Activated naive CD8-positive, alpha-beta T cell treated with anti-CD3 and anti-CD28 coated beads, Interleukin-2, amount 50 U/mL, for 16 hours (primary cell): ENCODE measurements around the gene LTA4H.
A peak's percentile ranks its signal among the peaks of the same experiment; 100 is the strongest.
"Not testable (repeated sequence)": the region's sequence is repeated elsewhere in the genome, so short reads cannot be mapped to it uniquely, and the experiment has no call there.

ENCODE experiments used
- DNase-seq: peaks from one replicate; pipeline ENCODE4 v3.0.0-alpha.2; 2020; ENCODE audit warnings: low read depth, low spot score

LTA4H gene

GRCh38 chr12:96035283-96036236 is at the start of gene LTA4H:
Gene LTA4H, minus strand, starts transcription at chr12:96035587. Its CDS starts 68 bp downstream, at chr12:96035519.
- peak; percentile 94 for DNase-seq

- no peak for DNase-seq
Observed at GRCh38 chr12:96084624-96085023, 49.2 kb upstream of the LTA4H start.

- no peak for DNase-seq
Observed at GRCh38 chr12:96083020-96083719, 47.8 kb upstream of the LTA4H start.

GRCh38 chr12:96081596-96081995 is 46.2 kb upstream of the LTA4H start:
- no peak for DNase-seq

GRCh38 chr12:96078231-96079135 is 43.1 kb upstream of the LTA4H start:
- DNase-seq: no peak

- DNase-seq: no peak
Observed at GRCh38 chr12:96077081-96077480, 41.7 kb upstream of the LTA4H start.

GRCh38 chr12:96075560-96075959 is 40.2 kb upstream of the LTA4H start:
- no peak for DNase-seq

- DNase-seq: no peak
Observed at GRCh38 chr12:96073346-96074330, 38.3 kb upstream of the LTA4H start.

GRCh38 chr12:96070670-96071279 is 35.4 kb upstream of the LTA4H start:
- DNase-seq: no peak

GRCh38 chr12:96069511-96070231 is 34.3 kb upstream of the LTA4H start:
- no peak for DNase-seq

GRCh38 chr12:96068636-96069035 is 33.2 kb upstream of the LTA4H start:
- DNase-seq: no peak

GRCh38 chr12:96068111-96068510 is 32.7 kb upstream of the LTA4H start:
- DNase-seq: no peak

- not testable (repeated sequence) for DNase-seq
Observed at GRCh38 chr12:96065776-96066175, 30.4 kb upstream of the LTA4H start.

GRCh38 chr12:96064966-96065365 is 29.6 kb upstream of the LTA4H start:
- no peak for DNase-seq

GRCh38 chr12:96064271-96064670 is 28.9 kb upstream of the LTA4H start:
- no peak for DNase-seq

GRCh38 chr12:96063046-96063445 is 27.7 kb upstream of the LTA4H start:
- DNase-seq: no peak

- DNase-seq: peak; percentile 54
Observed at GRCh38 chr12:96061864-96062453, 26.6 kb upstream of the LTA4H start.

- no peak for DNase-seq
Observed at GRCh38 chr12:96061323-96061722, 25.9 kb upstream of the LTA4H start.

GRCh38 chr12:96060041-96060440 is 24.7 kb upstream of the LTA4H start:
- no peak for DNase-seq
